HUES48 (cell line): ENCODE measurements around the gene RAB1B.
"Not testable (repeated sequence)": the region's sequence is repeated elsewhere in the genome, so short reads cannot be mapped to it uniquely, and the experiment has no call there.

Source experiments
- H3K27ac ChIP-seq: one replicate; pipeline ENCODE4 v1.7.0; 2013; ENCODE audit warnings: low read depth, low read length, inconsistent platforms
- H3K27me3 ChIP-seq: 2 replicates; pipeline ENCODE4 v1.6.1; 2013; ENCODE audit warnings: mild to moderate bottlenecking, low read length; ENCODE audit not compliant: control insufficient read depth, insufficient read depth
- H3K36me3 ChIP-seq: 2 replicates; pipeline ENCODE4 v1.6.1; 2013; ENCODE audit warnings: low read length; ENCODE audit not compliant: control insufficient read depth, insufficient read depth
- H3K4me1 ChIP-seq: 2 replicates; pipeline ENCODE4 v1.6.1; 2013; ENCODE audit warnings: mild to moderate bottlenecking, low read length; ENCODE audit not compliant: control insufficient read depth, insufficient read depth
- H3K4me3 ChIP-seq: 2 replicates; pipeline ENCODE4 v1.5.1; 2013; ENCODE audit warnings: mild to moderate bottlenecking, low read depth, low read length
- H3K9ac ChIP-seq: 2 replicates; pipeline ENCODE4 v1.6.1; 2013; ENCODE audit warnings: mild to moderate bottlenecking, low read depth, low read length, moderate library complexity
- H3K9me3 ChIP-seq: 2 replicates; pipeline ENCODE4 v1.6.1; 2013; ENCODE audit warnings: low read length; ENCODE audit not compliant: control insufficient read depth, insufficient read depth

RAB1B gene

DNA sequence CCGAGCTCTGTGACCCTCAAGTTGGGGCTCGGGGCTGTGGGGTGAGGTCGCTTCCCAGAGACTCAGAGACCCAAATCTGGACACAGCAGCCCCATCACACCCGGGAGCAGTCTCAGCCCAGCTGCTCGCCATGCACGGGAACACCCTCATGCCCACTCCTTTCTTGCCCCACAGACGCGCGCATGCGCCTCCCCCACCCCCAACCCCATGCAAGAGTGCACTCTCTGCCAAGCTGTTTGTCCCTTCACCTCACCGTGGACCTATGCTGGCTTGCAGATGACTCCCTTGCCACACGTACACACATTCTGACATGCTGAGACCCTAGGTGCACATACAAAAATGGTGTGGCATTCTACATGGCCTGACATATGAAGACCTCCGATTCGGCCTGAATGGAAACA, 48.9 kb downstream of the RAB1B start:
- Histone ChIP-seq H3K4me1 (peaks cover 20% of the 10 kb centered on the region), H3K9ac (no peak overlapping the region), H3K27ac (peak overlapping the region; percentile 81), H3K9me3 (no peaks in the 10 kb centered on the region), H3K4me3 (peak overlapping the region; percentile 23; the same call in 1 of the 2 replicates), H3K36me3 (no peaks in the 10 kb centered on the region), H3K27me3 (no peaks in the 10 kb centered on the region; the same call in 1 of the 2 replicates)

DNA sequence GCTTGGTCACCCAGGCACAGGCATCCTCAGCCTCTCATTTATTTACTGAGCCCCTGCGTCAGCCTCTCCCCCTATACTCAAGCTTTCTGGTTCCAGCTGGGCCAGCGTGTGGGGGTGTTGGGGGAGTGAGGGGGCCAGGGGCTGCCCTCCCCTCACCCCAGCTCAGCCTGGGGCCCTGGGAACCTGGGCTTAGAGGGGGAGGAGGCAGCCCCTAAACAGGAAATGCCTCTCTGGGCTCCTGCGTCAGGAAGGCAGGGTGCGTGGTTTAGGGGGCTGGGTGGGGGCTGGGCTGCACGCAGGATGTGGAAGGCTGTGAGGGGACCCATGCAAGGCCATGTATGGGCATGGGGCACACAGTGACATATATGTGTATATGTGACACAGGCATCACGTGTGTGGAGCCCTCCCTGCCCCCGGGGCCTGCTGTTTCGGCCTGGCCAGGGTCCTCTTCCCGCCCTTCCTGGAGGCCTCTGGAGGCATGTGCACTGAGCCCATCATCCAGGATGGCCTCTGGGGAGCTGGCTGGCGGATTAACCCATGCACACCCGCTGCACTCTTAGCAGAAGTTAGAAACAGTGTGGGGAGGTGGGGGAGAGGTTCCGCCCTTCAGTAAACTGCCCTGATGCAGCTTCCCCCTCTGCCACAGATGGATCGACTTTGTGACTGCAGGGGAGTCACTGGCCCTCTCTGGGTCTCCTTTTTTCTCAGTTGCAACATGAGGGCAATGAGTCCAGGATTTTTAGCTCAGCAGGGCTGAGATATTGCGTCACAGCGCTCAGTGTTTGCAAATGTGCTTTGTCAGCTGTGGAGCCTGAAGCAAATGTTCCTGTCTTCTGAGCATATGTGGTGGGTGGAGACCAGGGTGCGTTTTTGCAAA, 49.5 kb downstream of the RAB1B start:
- Histone ChIP-seq H3K4me3 (peak overlapping the region; percentile 23; the same call in 1 of the 2 replicates), H3K27me3 (no peaks in the 10 kb centered on the region; the same call in 1 of the 2 replicates), H3K27ac (peak overlapping the region; percentile 81), H3K9ac (no peak overlapping the region), H3K4me1 (peaks cover 20% of the 10 kb centered on the region), H3K9me3 (no peaks in the 10 kb centered on the region), H3K36me3 (no peaks in the 10 kb centered on the region)

DNA sequence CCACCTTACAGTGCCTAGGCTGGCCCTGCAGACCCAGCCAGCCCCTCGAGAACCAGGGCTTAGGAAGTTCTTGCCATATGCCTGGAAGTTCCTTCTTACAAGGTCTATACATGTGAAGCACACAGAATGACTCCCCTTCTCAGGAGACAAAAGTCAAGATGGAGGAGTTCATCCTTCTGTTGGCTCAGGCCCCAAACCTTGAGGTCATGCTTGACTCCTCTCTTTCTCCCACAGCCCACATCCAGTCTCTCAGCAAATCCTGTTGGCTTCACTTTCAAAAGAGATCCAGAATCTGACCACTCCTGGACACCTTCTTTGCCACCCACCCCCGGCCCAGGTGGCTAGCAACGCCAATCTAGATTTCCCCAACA, 50.1 kb downstream of the RAB1B start:
- Histone ChIP-seq H3K9ac (no peak overlapping the region), H3K27ac (no peak overlapping the region)

DNA sequence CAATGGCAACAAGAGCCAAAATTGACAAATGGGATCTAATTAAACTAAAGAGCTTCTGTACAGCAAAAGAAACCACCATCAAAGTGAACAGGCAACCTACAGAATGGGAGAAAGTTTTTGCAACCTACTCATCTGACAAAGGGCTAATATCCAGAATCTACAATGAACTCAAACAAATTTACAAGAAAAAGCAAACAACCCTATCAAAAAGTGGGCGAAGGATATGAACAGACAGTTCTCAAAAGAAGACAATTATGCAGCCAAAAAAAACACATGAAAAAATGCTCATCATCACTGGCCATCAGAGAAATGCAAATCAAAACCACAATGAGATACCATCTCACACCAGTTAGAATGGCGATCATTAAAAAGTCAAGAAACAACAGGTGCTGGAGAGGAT, 51.9 kb downstream of the RAB1B start:
- not testable (repeated sequence) for H3K36me3 ChIP-seq, H3K4me3 ChIP-seq, H3K27me3 ChIP-seq, H3K9me3 ChIP-seq, H3K9ac ChIP-seq, H3K27ac ChIP-seq
- H3K4me1 ChIP-seq = peaks cover 18% of the 10 kb centered on the region

More for the DNA sequence above, 50.1 kb downstream of the RAB1B start:
- no peaks in the 10 kb centered on the region for H3K36me3 ChIP-seq
- no peaks in the 10 kb centered on the region; the same call in 1 of the 2 replicates for H3K27me3 ChIP-seq
- H3K4me1 ChIP-seq = peaks cover 19% of the 10 kb centered on the region
- H3K9me3 ChIP-seq = no peaks in the 10 kb centered on the region
- no peak overlapping the region for H3K4me3 ChIP-seq

DNA sequence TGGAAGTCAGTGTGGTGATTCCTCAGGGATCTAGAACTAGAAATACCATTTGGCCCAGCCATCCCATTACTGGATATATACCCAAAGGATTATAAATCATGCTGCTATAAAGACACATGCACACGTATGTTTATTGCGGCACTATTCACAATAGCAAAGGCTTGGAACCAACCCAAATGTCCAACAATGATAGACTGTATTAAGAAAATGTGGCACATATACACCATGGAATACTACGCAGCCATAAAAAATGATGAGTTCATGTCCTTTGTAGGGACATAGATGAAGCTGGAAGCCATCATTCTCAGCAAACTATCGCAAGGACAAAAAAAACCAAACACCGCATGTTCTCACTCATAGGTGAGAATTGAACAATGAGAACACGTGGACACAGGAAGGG, 52.3 kb downstream of the RAB1B start:
- not testable (repeated sequence) for H3K36me3 ChIP-seq, H3K27me3 ChIP-seq, H3K27ac ChIP-seq, H3K9ac ChIP-seq, H3K9me3 ChIP-seq, H3K4me3 ChIP-seq
- H3K4me1 ChIP-seq = peaks cover 18% of the 10 kb centered on the region

DNA sequence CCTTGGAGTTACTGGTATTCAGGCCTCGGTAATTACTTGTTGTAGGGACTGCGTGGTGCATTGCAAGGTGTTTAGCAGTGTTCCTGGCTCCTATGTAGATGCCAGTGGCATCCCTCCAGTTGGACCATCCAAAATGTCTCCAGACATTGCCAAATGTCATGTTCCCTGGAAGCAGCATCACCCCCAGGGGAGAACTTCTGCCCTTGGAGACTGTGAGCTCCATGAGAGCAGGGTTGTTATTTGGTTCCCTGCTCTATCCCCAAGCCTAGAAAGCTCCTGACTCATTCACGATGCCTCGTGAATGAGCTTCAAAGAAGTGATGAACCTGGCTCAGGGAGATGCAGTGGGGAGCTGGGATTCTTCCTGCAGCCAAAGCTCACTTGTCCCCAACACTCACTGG, 53.2 kb downstream of the RAB1B start:
- Histone ChIP-seq H3K27me3 (no peaks in the 10 kb centered on the region), H3K9me3 (no peaks in the 10 kb centered on the region), H3K27ac (no peak overlapping the region), H3K4me1 (peaks cover 18% of the 10 kb centered on the region), H3K9ac (no peak overlapping the region), H3K4me3 (no peak overlapping the region), H3K36me3 (no peaks in the 10 kb centered on the region)

DNA sequence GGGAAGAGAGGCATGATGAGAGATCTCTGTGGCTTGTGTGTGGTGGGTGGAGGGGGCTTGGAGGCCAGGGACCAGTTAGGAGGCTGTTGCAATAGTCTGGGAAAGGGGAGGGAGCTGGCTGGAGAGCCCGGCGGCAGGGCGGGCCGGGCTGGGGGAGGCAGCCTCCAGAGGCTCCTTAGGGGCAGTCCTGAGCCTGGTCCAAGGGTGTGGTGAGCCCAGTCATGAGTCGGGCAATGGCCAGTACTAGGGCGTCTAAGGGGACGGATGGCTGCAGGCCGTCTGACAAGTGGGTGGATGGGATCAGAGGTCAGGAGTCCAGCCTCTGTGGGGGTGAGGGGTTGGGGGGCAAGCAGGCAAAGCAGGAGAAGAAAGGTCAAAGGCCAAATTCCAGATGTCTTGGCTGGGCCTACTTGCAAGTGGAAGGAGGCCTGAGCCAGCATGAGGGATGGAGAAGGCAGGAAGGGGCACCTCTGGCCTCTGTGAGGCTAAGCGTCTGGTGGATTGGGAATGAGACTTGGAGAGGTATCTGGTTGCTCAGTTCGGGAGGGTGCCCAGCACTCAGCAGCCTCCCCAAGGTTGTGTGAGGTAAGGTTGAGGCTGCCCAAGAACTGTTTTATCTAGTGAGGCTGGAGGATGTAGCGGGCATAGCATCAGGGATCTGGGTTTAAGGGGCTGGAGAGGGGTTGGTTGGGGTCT, 54.4 kb downstream of the RAB1B start:
- Histone ChIP-seq H3K4me1 (peaks cover 13% of the 10 kb centered on the region), H3K9me3 (no peaks in the 10 kb centered on the region), H3K4me3 (no peak overlapping the region), H3K27me3 (peaks cover 3% of the 10 kb centered on the region; the same call in 1 of the 2 replicates), H3K9ac (no peak overlapping the region), H3K27ac (no peak overlapping the region), H3K36me3 (no peaks in the 10 kb centered on the region)

DNA sequence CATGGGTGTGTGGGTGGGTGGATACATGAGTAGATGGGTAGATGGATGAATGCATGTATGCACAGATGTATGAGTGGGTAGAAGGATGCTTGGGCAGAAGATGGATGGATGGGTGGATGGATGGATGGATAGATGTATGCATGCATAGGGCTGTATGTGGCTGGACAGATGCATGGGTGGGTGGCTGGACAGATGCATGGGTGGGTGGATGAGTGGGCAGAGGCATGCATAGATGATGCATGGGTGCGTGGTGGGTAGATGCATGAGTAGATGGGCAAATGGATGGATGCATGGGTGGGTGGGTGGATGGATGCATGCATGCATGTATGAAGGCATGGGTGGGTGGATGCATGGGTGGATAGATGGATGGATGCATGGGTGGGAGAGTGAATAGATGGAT, 55.2 kb downstream of the RAB1B start:
- Histone ChIP-seq H3K27me3 (peaks cover 7% of the 10 kb centered on the region; the same call in 1 of the 2 replicates), H3K4me1 (peaks cover 9% of the 10 kb centered on the region), H3K4me3 (no peak overlapping the region), H3K9me3 (no peaks in the 10 kb centered on the region), H3K9ac (no peak overlapping the region), H3K27ac (no peak overlapping the region), H3K36me3 (no peaks in the 10 kb centered on the region)

DNA sequence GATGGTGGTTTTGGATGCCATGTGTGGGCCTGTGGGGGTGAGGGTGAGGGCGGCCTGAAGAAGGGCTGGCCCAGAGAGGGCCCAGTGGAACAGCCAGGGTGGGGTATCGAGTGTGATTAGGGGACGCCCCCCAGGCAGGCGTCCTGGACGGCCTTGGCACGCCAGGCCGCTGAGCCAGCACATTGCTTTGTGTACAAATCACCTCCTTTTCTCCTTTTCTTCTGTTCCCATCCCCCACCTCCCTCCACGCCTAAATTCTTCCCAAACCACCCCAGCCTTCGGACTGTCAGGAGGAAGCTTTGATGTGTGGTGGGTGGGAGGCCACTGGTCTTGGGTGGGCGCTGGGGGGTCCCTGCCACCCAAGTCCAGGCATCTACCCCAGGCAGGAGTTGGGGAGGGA, 56.2 kb downstream of the RAB1B start:
- no peak overlapping the region for H3K27ac ChIP-seq
- H3K27me3 ChIP-seq = peaks cover 7% of the 10 kb centered on the region; the same call in 1 of the 2 replicates
- H3K9me3 ChIP-seq = no peaks in the 10 kb centered on the region
- H3K36me3 ChIP-seq = no peaks in the 10 kb centered on the region
- H3K9ac ChIP-seq = no peak overlapping the region
- H3K4me3 ChIP-seq = no peak overlapping the region
- H3K4me1 ChIP-seq = peaks cover 11% of the 10 kb centered on the region

DNA sequence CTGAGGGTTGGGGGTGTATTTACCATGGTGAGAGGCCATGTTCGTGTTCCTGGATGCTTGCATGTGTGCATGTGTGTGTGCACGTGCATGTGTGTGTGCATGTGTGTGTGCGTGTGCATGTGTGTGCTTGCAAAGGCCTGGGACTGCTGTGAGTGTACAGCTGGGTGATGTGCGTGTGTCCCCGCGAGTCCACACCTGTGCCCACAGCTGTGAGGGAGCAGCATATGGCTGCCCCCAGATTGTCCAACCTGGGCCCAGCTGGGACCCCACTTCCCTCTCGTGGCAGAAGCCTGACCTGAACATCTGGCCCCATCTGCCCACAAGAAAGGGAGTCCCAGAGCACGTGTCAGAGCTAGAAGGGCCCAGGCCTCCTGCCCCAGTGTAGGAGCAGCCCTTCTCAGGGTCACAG, 56.8 kb downstream of the RAB1B start:
- H3K36me3 ChIP-seq = no peaks in the 10 kb centered on the region
- no peak overlapping the region for H3K4me3 ChIP-seq
- H3K9me3 ChIP-seq = no peaks in the 10 kb centered on the region
- peaks cover 7% of the 10 kb centered on the region; the same call in 1 of the 2 replicates for H3K27me3 ChIP-seq
- no peak overlapping the region for H3K27ac ChIP-seq
- H3K9ac ChIP-seq = no peak overlapping the region
- H3K4me1 ChIP-seq = peaks cover 11% of the 10 kb centered on the region
